Peyer's patch (tissue), 4 donors: ENCODE results near the gene ZNF324.

Experiments used
- POLR2A ChIP-seq, 2 donors: fragments of 450-650 bp; IDR thresholded peaks; one replicate each; pipeline ENCODE4 v1.5.1; 2017; ENCODE audit warnings: antibody characterized with exemption in 2 of 2, mild to moderate bottlenecking in 2 of 2, moderate library complexity in 2 of 2
- TF ChIP-seq, protein P1 (sequence below), 6 experiments: fragments of 450-650 bp in 4 of 6; fragments of 200-600 bp in 2 of 6; sonication (generic) in 1 of 6; IDR thresholded peaks; one replicate each; pipeline ENCODE4 v1.5.1; 2017 to 2019; ENCODE audit warnings: antibody characterized with exemption in 6 of 6, mild to moderate bottlenecking in 3 of 6, moderate library complexity in 1 of 6

DNA sequence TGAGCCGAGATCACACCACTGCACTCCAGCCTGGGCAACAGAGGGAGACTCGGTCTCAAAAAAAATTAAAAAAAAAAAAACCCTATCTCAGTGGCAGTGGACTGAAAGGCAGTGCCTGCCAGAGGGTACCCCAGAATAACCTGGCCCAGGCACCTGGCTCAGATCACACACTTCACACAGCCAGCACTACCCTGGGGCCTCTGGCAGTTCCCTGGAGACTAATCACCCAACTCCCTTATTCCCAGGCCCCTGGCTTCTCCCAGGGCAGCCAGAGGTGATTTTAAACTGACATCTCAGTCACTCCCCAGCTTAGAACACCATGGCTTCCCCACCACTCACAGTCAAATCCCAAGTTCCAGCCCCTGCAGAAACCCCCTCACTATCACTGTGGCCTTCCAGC is 48.4 kb downstream of the ZNF324 start:
- TF ChIP-seq, protein P1, sequence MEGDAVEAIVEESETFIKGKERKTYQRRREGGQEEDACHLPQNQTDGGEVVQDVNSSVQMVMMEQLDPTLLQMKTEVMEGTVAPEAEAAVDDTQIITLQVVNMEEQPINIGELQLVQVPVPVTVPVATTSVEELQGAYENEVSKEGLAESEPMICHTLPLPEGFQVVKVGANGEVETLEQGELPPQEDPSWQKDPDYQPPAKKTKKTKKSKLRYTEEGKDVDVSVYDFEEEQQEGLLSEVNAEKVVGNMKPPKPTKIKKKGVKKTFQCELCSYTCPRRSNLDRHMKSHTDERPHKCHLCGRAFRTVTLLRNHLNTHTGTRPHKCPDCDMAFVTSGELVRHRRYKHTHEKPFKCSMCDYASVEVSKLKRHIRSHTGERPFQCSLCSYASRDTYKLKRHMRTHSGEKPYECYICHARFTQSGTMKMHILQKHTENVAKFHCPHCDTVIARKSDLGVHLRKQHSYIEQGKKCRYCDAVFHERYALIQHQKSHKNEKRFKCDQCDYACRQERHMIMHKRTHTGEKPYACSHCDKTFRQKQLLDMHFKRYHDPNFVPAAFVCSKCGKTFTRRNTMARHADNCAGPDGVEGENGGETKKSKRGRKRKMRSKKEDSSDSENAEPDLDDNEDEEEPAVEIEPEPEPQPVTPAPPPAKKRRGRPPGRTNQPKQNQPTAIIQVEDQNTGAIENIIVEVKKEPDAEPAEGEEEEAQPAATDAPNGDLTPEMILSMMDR (IDR thresholded peaks at IDR 0.05) = no peak
- no peak for TF ChIP-seq POLR2A (IDR thresholded peaks at IDR 0.05)
